Mesothelial cell of epicardium (in vitro differentiated cells): ENCODE data around the gene ACADSB. TPM values are rescaled to one million over a fixed set of nuclear protein-coding genes. Genes with fewer than 3 reads are reported as not detected.

Experiments used
- DNase-seq, 2 experiments: peaks; one replicate each; pipeline ENCODE4 v3.0.0; 2021; ENCODE audit warnings: low spot score in 2 of 2; ENCODE audit not compliant: unreplicated experiment in 2 of 2
- H3K27ac Mint-ChIP-seq: 2 replicates; pipeline ENCODE4 v1.8.0; 2021; ENCODE audit warnings: mixed read lengths
- H3K27me3 Mint-ChIP-seq: 2 replicates; pipeline ENCODE4 v1.8.0; 2021; ENCODE audit warnings: low read depth, mixed read lengths
- H3K36me3 Mint-ChIP-seq: 2 replicates; pipeline ENCODE4 v1.8.0; 2021; ENCODE audit warnings: mixed read lengths
- H3K4me1 Mint-ChIP-seq: 2 replicates; pipeline ENCODE4 v1.8.0; 2021; ENCODE audit warnings: mixed read lengths
- H3K4me3 Mint-ChIP-seq: 2 replicates; pipeline ENCODE4 v1.8.0; 2021; ENCODE audit warnings: mild to moderate bottlenecking, moderate library complexity, mixed read lengths
- H3K9me3 Mint-ChIP-seq: 2 replicates; pipeline ENCODE4 v1.8.0; 2021; ENCODE audit warnings: mixed read lengths
- CTCF ChIP-seq: fragments of 200-600 bp; sonication (generic); IDR thresholded peaks from one replicate; pipeline ENCODE4 v1.5.0; 2021; ENCODE audit warnings: antibody characterized with exemption; ENCODE audit not compliant: unreplicated experiment
- total RNA-seq: library from RNA; stranded (reverse); gene quantifications from 3 replicates; pipeline ENCODE4 v1.2.1, GENCODE V29; 2021

Gene ACADSB
- 17.0 to 21.3 TPM (median 17.6 TPM) in 3 replicates for total RNA-seq

DNA sequence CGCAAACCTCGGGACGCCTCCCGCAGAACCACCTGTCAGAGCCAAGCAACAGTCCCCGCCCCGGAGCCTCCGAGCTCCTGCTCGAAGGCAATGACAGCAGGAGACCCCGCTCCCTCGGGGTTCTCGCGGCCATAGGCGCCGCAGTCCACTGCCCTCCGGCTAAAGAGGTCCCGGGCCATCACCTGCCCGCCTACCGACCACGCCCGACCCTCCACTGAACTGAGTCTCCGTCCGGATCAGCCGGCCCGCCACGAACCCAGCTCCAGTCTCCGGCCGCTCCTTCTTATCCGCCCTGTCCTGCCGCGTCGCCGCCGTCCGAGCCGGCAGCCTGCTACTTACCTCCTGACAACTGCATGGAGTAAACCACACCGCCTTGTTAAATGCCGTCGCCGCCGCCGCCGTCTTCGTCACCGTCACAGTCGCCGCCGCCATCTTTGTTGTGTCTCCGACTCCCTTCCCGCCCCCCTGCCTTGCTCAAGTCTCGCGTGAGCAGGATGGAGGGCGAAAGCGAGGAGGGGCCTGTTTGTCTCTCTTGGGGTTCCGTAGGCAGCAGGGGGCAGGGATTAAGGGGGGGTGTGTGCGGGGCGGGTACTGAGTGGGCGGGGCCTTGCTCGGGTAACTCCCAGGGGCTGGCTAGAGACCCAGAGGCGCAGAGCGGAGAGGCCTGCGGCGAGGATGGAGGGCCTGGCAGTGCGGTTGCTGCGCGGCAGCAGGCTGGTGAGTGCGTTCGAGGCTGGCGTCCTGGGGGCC is at the start of gene ACADSB, which contains the start of gene IKZF5:
Gene ACADSB, plus strand, starts transcription at position 652 of the 750 bp plus-strand sequence. Its CDS starts 24 bp downstream, at position 676.
Gene IKZF5, minus strand, starts transcription at position 441 of the 750 bp plus-strand sequence. CDS start 10,170 bp downstream, outside the sequence.
- peak within 1 kb of the TSS; percentile 99 for H3K27ac Mint-ChIP-seq
- no peak for TF ChIP-seq CTCF
- peak within 1 kb of the TSS; percentile 99 for H3K4me3 Mint-ChIP-seq
- H3K9me3 Mint-ChIP-seq: no peaks in the 10 kb centered on the region
- peak; percentile 92 for DNase-seq
- no peaks in the 10 kb centered on the region for H3K27me3 Mint-ChIP-seq
- H3K36me3 Mint-ChIP-seq: peaks cover 9% of the 10 kb centered on the region
- peaks cover 22% of the 10 kb centered on the region for H3K4me1 Mint-ChIP-seq

DNA sequence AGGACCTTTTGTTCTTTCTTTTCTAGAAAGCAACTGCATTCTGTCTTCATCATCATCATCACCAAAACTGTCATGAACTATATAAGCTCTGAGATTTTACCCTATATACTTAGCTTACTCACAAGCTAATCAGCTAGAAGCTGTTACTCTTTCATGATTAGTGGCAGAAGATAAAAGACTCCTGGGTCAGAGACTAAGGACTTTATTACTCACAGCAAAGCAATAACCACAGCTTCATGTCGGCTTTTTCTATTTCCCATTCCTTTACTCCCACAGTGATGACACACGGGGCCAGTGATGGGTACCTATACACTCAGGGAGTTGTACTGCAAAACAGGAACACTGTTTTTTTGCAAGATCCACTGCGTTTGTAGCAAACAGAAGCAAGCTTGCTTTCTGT is 46.4 kb upstream of the ACADSB start:
- H3K4me3 Mint-ChIP-seq: no peak overlapping the region
- H3K27ac Mint-ChIP-seq: no peak overlapping the region
- H3K36me3 Mint-ChIP-seq: no peaks in the 10 kb centered on the region
- H3K27me3 Mint-ChIP-seq: peaks cover 40% of the 10 kb centered on the region
- DNase-seq: no peak
- no peak for TF ChIP-seq CTCF
- H3K9me3 Mint-ChIP-seq: peaks cover 37% of the 10 kb centered on the region
- H3K4me1 Mint-ChIP-seq: no peaks in the 10 kb centered on the region

DNA sequence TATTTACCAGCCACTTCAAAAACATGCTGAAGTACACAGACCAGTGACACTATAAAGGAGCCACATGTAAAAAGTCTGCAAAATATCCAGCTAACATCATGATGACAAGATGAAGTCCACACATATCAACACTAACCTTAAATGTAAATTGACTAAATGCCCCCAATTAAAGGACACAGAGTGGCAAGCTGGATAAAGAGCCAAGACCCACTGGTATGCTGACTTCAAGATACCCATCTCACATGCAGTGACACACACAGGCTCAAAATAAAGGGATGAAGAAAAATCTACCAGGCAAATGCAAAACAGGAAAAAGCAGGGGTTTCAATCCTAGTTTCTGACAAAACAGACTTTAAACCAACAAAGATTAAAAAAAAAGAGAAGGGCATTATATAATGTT is 41.9 kb upstream of the ACADSB start:
- Mint-ChIP-seq H3K4me3 (no peak overlapping the region), H3K4me1 (no peaks in the 10 kb centered on the region), H3K27me3 (peaks cover 22% of the 10 kb centered on the region), H3K36me3 (no peaks in the 10 kb centered on the region), H3K27ac (no peak overlapping the region), H3K9me3 (peaks cover 52% of the 10 kb centered on the region)
- TF ChIP-seq CTCF: no peak
- DNase-seq: no peak

DNA sequence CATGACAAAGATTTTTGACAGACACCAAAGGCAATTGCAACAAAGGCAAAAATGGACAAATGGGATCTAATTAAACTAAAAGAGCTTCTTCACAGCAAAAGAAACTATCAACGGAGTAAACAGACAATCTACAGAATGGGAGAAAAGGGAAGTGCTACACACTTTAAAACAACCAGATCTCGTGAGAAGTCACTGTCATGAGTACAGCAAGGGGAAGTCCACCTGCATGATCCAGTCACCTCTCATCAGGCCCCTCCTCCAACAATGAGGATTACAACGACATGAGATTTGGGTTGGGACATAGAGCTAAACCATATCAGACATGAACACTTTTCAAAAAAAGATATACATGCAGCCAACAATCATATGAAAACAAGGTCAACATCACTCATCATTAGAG is 40.1 kb upstream of the ACADSB start:
- no peak overlapping the region for H3K4me3 Mint-ChIP-seq
- peaks cover 25% of the 10 kb centered on the region for H3K27me3 Mint-ChIP-seq
- H3K9me3 Mint-ChIP-seq: peaks cover 42% of the 10 kb centered on the region

DNA sequence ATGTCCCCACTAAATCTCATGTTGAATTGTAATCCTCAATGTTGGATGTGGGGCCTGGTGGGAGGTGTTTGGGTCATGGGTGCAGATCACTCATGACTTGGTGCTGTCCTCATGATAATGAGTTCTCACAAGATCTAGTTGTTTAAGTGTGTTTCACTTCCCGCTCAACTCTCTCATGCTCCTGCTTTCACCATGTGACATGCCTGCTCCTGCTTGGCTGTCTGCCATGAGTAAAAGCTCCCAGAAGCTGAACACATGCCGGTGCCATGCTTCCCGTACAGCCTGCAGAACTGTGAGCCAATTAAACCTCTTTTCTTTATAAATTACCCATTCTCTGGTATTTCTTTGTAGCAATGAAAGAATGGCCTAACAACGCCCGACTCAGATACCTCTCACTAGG is 34.8 kb upstream of the ACADSB start:
- Mint-ChIP-seq H3K27ac (no peak overlapping the region), H3K4me3 (no peak overlapping the region), H3K27me3 (peaks cover 39% of the 10 kb centered on the region), H3K9me3 (peaks cover under 1% of the 10 kb centered on the region), H3K4me1 (no peaks in the 10 kb centered on the region), H3K36me3 (no peaks in the 10 kb centered on the region)
- no peak for DNase-seq
- no peak for TF ChIP-seq CTCF

More for the DNA sequence above, 40.1 kb upstream of the ACADSB start:
- H3K27ac Mint-ChIP-seq: no peak overlapping the region
- no peaks in the 10 kb centered on the region for H3K36me3 Mint-ChIP-seq
- DNase-seq: no peak
- no peaks in the 10 kb centered on the region for H3K4me1 Mint-ChIP-seq
- no peak for TF ChIP-seq CTCF
